Hepatocyte (in vitro differentiated cells): ENCODE data around the gene GYPE. TPM values are rescaled to one million over a fixed set of nuclear protein-coding genes. Genes with fewer than 3 reads are reported as not detected.
"Not testable (repeated sequence)": the region's sequence is repeated elsewhere in the genome, so short reads cannot be mapped to it uniquely, and the experiment has no call there.

ENCODE experiments used
- DNase-seq: peaks from one replicate; pipeline ENCODE4 v3.0.0-alpha.2; 2016; ENCODE audit warnings: low spot score
- H2AFZ ChIP-seq: fragments of 200-600 bp; sonication (generic); 2 replicates; pipeline ENCODE4 v1.6.0; 2016; ENCODE audit warnings: antibody characterized with exemption, mild to moderate bottlenecking
- H3K27ac ChIP-seq: fragments of 200-600 bp; sonication (generic); 2 replicates; pipeline ENCODE4 v1.5.1; 2016; ENCODE audit warnings: mild to moderate bottlenecking
- H3K27me3 ChIP-seq: fragments of 200-600 bp; sonication (generic); 2 replicates; pipeline ENCODE4 v1.6.1; 2016
- H3K36me3 ChIP-seq: fragments of 200-600 bp; sonication (generic); replicated peaks from 2 replicates; pipeline ENCODE4 v1.5.1; 2016; ENCODE audit warnings: low read depth; ENCODE audit not compliant: insufficient read depth
- H3K4me1 ChIP-seq: fragments of 200-600 bp; sonication (generic); 2 replicates; pipeline ENCODE4 v1.5.1; 2016; ENCODE audit warnings: mild to moderate bottlenecking, moderate library complexity; ENCODE audit not compliant: insufficient read depth
- H3K4me2 ChIP-seq: fragments of 200-600 bp; sonication (generic); 2 replicates; pipeline ENCODE4 v1.6.0; 2016
- H3K4me3 ChIP-seq: fragments of 200-600 bp; sonication (generic); 2 replicates; pipeline ENCODE4 v1.5.1; 2016; ENCODE audit warnings: mild to moderate bottlenecking
- H3K79me2 ChIP-seq: fragments of 200-600 bp; sonication (generic); 2 replicates; pipeline ENCODE4 v1.6.0; 2017; ENCODE audit warnings: mild to moderate bottlenecking
- H3K9me2 ChIP-seq: fragments of 200-600 bp; sonication (generic); replicated peaks from 2 replicates; pipeline ENCODE4 v1.6.0; 2017; ENCODE audit warnings: mild to moderate bottlenecking; ENCODE audit not compliant: insufficient read depth
- H3K9me3 ChIP-seq: fragments of 200-600 bp; sonication (generic); 2 replicates; pipeline ENCODE4 v1.5.1; 2016; ENCODE audit warnings: low read depth, mild to moderate bottlenecking
- H4K20me1 ChIP-seq: fragments of 200-600 bp; sonication (generic); 2 replicates; pipeline ENCODE4 v1.6.0; 2016; ENCODE audit warnings: mild to moderate bottlenecking; ENCODE audit not compliant: insufficient read depth, poor library complexity, severe bottlenecking
- CTCF ChIP-seq: fragments of 200-600 bp; sonication (generic); IDR thresholded peaks from 2 replicates; pipeline ENCODE4 v1.5.1; 2016; ENCODE audit warnings: antibody characterized with exemption, mild to moderate bottlenecking; ENCODE audit not compliant: poor library complexity
- EZH2 ChIP-seq: fragments of 200-600 bp; sonication (generic); IDR thresholded peaks from 2 replicates; pipeline ENCODE4 v1.6.1; 2016; ENCODE audit warnings: antibody characterized with exemption, mild to moderate bottlenecking, borderline replicate concordance
- EZH2phosphoT487 ChIP-seq: fragments of 200-600 bp; sonication (generic); IDR thresholded peaks from one replicate; pipeline ENCODE4 v1.6.1; 2018; ENCODE audit warnings: antibody characterized with exemption, mild to moderate bottlenecking, low read depth, moderate library complexity; ENCODE audit not compliant: unreplicated experiment, severe bottlenecking
- WGBS: methylation state at CpG from one replicate; pipeline ENCODE4 v1.1.6; 2016; ENCODE audit warnings: low lambda C conversion rate; ENCODE audit errors: missing lambda C conversion rate; 5-methylcytosine and 5-hydroxymethylcytosine counted together
- polyA plus RNA-seq: library from polyadenylated mRNA; unstranded; fragments of >200 nt; fragmentation: Nextera tagmentation; extraction: Ambion mirVana; gene quantifications from 2 replicates; pipeline ENCODE4 v1.2.1, GENCODE V29; 2016
- total RNA-seq: library from RNA; depleted of rRNA; stranded (reverse); fragments of >200 nt; gene quantifications from 2 replicates; pipeline ENCODE4 v1.2.3, GENCODE V29; 2014

Gene GYPE
- total and polyA plus RNA-seq, 2 experiments from 2014 or later, result not detected

- no peak overlapping the region for H3K4me2 ChIP-seq
- H3K4me3 ChIP-seq, result no peak overlapping the region
- H2AFZ ChIP-seq, result no peak overlapping the region
- no peaks in the 10 kb centered on the region for H3K9me2 ChIP-seq
- H3K36me3 ChIP-seq, result no peaks in the 10 kb centered on the region
- DNase-seq, result no peak
- no peaks in the 10 kb centered on the region for H3K27me3 ChIP-seq
- H3K79me2 ChIP-seq, result no peaks in the 10 kb centered on the region
- H4K20me1 ChIP-seq, result no peaks in the 10 kb centered on the region
- TF ChIP-seq CTCF (no peak), EZH2phosphoT487 (no peak), EZH2 (no peak)
- H3K9me3 ChIP-seq, result no peaks in the 10 kb centered on the region
- 89% methylated on average over 4 of the region's 4 CpGs for WGBS
- no peaks in the 10 kb centered on the region for H3K4me1 ChIP-seq
- H3K27ac ChIP-seq, result no peak overlapping the region
These were observed 22.5 kb downstream of the GYPE start for GRCh38 chr4:143882892-143883291.

- not testable (repeated sequence) for H3K79me2 ChIP-seq, H3K4me1 ChIP-seq, H3K27ac ChIP-seq, H3K36me3 ChIP-seq, H3K27me3 ChIP-seq, H3K9me2 ChIP-seq, H3K9me3 ChIP-seq, H3K4me3 ChIP-seq, H3K4me2 ChIP-seq, H2AFZ ChIP-seq, H4K20me1 ChIP-seq, DNase-seq
- WGBS, result 41% methylated on average over 2 of the region's 2 CpGs
These were observed 25.8 kb downstream of the GYPE start for GRCh38 chr4:143879561-143879960.

GRCh38 chr4:143875357-143875756 is 30.0 kb downstream of the GYPE start:
- not testable (repeated sequence) for H3K27ac ChIP-seq, H3K36me3 ChIP-seq, H3K4me3 ChIP-seq, H3K4me2 ChIP-seq, H4K20me1 ChIP-seq, H3K79me2 ChIP-seq, H2AFZ ChIP-seq, H3K4me1 ChIP-seq, DNase-seq, H3K9me3 ChIP-seq, H3K27me3 ChIP-seq, H3K9me2 ChIP-seq
- WGBS, result 85% methylated on average over 2 of the region's 2 CpGs

GRCh38 chr4:143870523-143871268 is 34.7 kb downstream of the GYPE start:
- H4K20me1 ChIP-seq, H3K27me3 ChIP-seq, H3K4me1 ChIP-seq, H3K9me3 ChIP-seq, H3K36me3 ChIP-seq, H3K27ac ChIP-seq, H3K4me3 ChIP-seq, H2AFZ ChIP-seq, H3K79me2 ChIP-seq, H3K9me2 ChIP-seq, H3K4me2 ChIP-seq, DNase-seq: not testable (repeated sequence)
- 92% methylated on average over 2 of the region's 3 CpGs for WGBS

- not testable (repeated sequence) for H3K9me3 ChIP-seq, H3K36me3 ChIP-seq, H3K4me2 ChIP-seq, H3K9me2 ChIP-seq, H3K27ac ChIP-seq, H2AFZ ChIP-seq, DNase-seq, H3K79me2 ChIP-seq, H3K4me1 ChIP-seq, H3K4me3 ChIP-seq, H4K20me1 ChIP-seq, H3K27me3 ChIP-seq
- WGBS, result 73% methylated on average over 3 of the region's 3 CpGs
These were observed 35.4 kb downstream of the GYPE start for GRCh38 chr4:143869925-143870324.

- H3K4me3 ChIP-seq, H3K4me2 ChIP-seq, H3K79me2 ChIP-seq, H3K27me3 ChIP-seq, H3K9me2 ChIP-seq, DNase-seq, H3K36me3 ChIP-seq, H4K20me1 ChIP-seq, H3K9me3 ChIP-seq, H3K4me1 ChIP-seq, H2AFZ ChIP-seq, H3K27ac ChIP-seq: not testable (repeated sequence)
- 83% methylated on average over 1 of the region's 1 CpG for WGBS
These were observed 42.6 kb downstream of the GYPE start for GRCh38 chr4:143862716-143863115.
